HG03342 (cell line): ENCODE data around the gene LPP.

Experiments
- ATAC-seq: cut with Tn5 transposase; IDR thresholded peaks from one replicate; pipeline ENCODE4 v1.9.1; 2021; ENCODE audit warnings: mild to moderate bottlenecking, moderate library complexity; ENCODE audit not compliant: unreplicated experiment

LPP gene

GRCh38 chr3:188719545-188719944, 565.6 kb downstream of the LPP start:
- ATAC-seq: no peak

DNA sequence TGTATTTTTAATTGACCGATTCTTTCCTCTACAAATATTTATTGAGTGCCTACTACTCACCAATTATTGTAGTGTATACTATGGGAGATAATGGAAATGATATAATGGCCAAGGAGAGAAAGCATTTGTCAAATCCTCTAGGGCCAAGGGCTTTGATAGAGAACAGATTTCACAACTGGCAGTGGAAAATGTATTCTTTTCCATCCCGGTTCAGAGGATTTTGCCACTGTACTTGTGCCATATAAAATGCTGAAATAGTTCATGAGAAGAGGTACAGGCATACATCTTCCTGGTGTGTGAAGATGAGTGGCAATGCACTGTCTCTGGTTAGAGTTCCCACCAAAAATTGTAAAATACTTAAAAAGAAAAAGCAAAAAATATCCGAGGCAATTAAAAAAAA, 566.3 kb downstream of the LPP start:
- no peak for ATAC-seq

DNA sequence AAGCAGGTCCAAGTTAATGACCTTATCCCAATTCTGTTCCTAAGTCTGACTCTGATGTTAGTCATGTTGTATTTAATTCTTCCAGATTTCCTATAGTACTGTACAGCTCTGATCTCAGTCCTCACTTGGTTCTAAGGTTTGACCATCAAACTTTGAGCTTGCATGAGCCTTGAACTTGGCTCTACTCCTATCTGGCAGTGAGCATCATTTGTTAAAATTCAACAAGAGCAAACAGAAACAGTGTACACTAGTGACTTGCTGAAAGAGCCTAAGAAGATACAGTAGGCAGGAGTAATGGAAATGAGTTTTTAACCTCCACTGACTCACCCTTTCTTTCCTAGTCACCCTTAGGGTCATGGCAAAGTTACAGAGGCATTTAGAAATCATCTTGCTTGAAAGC, 566.7 kb downstream of the LPP start:
- ATAC-seq: no peak

DNA sequence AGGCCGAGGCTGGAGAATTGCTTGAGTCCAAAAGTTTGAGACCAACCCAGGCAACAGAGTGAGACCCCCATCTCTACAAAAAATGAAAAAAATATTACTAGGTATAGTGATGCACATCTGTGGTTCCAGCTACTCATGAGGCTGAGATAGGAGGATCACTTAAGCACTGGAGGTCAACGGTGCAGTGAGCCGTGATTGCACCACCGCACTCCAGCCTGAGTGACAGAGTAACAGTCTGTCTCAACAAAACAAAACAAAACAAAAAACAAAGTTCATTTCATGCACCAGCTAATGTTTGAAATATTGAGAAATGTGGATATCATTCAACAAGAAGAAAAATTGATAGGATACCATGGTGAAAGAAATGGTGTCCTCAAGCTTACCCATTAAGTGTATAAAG, 567.4 kb downstream of the LPP start:
- ATAC-seq: no peak

GRCh38 chr3:188721990-188722389, 568.0 kb downstream of the LPP start:
- no peak for ATAC-seq

DNA sequence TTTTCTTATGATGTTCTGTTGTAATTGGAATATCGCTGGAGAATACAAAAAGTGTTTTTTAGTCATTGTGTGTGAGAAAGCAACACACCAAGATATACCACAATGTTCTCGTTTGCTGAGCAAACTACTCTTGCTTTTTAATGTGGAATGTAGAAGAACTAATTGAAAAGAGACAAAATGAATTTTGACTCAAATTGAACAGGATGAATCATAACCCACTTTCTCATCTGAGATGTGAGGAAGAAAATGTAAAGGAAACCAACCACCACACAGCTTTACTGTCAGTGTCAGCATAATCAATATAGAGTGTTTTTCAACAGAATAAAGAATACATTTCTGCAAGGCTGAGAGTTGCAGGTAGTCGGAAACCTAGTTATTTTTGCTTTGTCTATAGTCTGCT, 569.0 kb downstream of the LPP start:
- ATAC-seq: no peak

- no peak for ATAC-seq
Measured at GRCh38 chr3:188727052-188727451, 573.1 kb downstream of the LPP start.

GRCh38 chr3:188728371-188728896, 574.5 kb downstream of the LPP start:
- no peak for ATAC-seq

DNA sequence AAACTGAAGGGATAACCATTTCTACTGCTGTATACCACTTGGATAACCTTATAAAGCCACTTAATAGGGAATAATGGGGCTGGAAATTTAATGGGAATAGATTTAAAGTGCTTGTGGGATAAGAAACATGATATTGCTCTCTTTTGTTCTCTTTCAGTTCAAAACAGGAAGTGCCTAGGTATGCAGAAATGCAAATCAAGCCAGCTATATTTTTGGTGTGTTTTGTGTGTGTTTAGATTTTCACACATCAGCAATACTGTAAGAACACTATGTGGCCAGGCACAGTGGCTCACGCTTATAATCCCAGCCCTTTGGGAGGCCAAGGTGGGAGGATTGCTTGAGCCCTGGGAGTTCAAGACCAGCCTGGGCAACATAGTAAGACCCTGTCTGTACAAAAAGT, 575.5 kb downstream of the LPP start:
- ATAC-seq: no peak

GRCh38 chr3:188734395-188734794, 580.4 kb downstream of the LPP start:
- no peak for ATAC-seq

- no peak for ATAC-seq
Measured at GRCh38 chr3:188739511-188739910, 585.6 kb downstream of the LPP start.

DNA sequence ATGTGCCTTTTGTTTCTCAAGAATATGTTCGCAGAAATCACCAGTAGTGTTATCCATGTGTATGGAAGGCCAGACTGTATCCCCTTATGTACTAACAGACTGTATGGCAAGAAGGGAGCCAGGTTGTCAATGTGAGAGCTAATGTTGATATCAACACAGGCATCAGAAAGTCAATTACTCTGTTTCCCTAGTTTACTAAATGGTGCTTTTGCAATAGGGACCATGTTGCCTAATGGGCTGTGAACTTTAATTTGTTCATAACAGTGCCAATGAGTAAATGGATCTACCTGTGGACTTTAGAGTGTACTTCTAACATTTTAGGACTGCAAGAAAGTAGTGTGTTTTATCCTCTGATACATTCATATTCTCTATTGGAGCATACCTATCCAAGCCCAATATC, 586.1 kb downstream of the LPP start:
- no peak for ATAC-seq

DNA sequence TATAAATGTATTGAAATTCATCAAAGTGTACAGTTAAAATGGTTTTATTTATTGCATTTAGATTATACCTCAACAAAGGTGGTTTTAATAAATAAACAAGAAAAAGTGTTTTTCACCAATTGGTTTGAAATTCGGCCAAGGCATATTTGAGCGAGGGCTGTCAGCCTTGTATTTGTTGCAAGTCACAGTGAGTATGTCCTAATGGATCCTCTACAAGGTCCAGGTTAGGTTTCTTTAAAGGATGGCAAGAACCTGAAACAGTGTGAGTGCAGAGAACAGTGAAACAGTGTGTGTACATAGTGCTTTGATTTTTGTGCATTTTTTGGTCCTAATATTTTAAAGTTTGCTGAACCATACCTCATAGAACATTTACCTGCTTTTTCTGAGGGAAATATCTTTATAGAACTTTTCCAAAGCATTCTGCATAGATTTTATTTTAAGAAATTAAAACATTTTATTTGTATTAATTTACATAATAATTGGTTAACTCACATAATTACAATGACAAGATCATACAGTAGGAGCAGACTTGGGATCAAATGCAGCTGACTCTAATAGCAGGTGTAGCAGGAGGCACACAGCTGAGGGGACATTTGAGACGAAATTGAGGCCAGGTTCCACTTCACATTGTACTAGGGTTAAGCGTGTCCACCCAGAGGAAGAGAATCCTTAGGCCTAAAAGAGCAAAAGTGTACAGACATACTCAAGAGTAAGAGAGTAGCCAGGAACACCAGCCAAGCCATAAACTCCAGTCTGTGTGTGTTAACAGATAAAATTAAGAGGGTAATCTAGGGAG, 589.0 kb downstream of the LPP start:
- no peak for ATAC-seq

DNA sequence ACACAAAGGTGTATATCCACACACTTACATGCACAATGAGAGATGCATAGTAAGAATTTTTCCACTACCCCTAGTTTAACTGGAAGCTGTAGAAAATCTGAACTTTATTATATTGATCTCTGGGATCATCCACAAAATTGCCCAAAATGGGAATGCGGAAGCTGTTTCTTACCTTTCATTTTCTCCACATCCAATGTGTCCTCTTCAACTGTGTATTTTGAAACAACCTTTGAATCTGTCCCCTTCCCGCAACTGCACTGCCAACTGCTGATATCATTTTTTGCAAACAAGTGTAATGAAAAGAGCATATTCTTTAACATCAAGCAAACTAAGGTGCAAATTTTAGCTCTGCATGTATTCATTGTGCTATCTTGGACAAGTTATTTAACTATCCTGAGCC, 590.2 kb downstream of the LPP start:
- ATAC-seq: no peak

DNA sequence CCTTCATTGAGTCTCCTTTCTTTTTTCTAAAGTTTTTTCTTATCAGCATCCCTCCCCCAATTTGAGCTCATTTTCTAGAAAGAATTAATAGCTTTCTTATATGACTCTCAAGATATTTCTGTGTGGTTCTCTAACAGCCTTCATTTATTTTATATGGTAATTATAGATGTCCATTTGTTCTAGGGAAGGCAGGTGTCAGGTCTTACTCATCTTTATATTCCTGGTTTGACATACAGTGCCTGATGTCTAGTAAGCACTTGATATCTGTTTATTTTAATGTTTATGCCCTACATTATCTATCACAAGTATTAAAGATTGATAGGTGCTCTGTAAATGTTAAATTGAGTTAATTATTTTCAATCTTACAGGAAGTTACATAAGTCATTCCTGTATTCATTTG, 591.1 kb downstream of the LPP start:
- ATAC-seq: no peak

GRCh38 chr3:188746291-188746783, 592.4 kb downstream of the LPP start:
- no peak for ATAC-seq

DNA sequence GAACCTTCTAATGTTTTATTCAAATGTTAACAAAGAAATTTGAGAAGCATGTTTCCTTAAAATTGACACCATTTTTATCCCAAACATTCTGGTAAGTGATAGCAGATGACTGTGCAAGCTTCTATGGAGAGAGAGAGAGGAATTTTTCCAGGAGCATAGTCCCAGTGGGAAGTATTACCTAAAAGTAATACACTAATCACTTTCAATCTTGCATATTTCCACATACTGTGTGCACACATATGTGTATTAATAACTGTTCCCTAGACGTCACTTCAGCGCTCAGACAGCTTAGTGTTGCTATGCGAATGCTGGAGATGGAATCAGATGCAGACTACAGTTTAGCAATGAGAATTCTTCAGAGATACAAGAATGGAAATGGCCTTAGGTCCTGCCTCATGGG, 593.5 kb downstream of the LPP start:
- ATAC-seq: no peak

DNA sequence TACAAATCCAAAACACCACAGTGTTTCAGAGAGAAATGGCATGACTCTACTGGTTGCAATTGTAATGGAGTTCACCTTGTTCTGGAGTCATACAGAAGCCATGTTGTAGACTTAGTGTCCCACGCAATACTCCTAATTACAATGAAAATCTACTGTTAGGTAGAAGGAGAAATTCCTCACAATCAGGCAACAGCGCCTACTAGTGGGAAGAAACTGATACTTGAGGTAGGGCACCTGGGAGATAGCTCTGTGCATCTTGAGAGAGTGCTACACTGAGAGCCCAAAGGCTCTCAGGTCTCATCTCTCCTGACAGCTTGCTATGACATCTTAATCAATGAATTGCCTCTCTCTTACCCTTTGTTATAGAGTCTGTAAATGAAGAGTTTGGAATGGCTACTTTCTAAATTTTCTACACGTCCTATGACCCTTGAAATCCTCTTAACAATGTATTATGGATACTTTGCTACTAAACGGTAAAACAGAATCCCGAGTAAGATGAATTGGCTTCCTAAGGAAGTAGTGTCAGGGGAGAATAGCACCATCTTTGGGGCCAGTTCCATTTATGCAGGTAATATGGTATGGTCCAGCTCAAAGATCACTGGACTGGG, 595.2 kb downstream of the LPP start:
- peak; percentile 42 for ATAC-seq

GRCh38 chr3:188749830-188750229, 595.9 kb downstream of the LPP start:
- no peak for ATAC-seq

DNA sequence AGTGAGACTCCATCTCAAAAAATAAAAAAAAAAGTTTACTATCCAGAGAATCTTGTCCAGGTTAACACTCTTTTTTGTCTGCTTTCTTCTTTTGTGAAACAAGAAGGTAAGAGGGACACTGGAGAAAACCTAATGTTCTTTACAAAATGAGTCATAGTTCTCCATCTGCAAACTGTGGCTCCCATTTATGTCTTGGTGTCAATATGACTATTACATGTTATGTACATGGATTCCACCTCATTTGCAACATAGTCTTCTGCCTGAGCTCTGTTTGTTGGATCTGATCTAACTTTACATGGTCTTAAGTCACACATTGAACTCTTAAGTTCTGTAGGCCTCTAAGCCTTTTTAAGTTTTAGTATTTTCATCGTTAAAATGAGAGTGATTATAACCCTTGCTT, 596.7 kb downstream of the LPP start:
- no peak for ATAC-seq

GRCh38 chr3:188752850-188753249, 598.9 kb downstream of the LPP start:
- ATAC-seq: peak; percentile 35

DNA sequence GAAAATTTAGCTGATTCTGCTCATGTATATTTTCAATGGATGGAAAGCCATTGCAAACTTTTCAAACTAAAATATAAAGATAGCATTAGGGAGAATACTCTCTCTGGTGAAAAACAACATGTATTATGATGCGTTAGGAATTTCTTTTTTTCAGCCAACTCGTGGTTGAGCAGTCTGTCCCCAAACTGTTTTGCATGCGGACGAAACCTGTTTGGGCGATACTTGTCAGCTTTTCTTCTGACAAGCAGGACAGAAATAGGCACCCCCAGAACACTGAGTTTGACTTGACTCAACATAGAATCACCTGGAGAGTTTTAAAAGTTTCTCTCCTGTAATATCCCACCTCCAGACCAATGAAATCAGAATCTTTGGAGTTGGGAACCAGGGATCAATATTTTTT, 600.3 kb downstream of the LPP start:
- no peak for ATAC-seq
